SIG-M5 treated with dmso at 0.1 percent for 504 hours (cell line): ENCODE data around the gene FARSA.
A peak's percentile ranks its signal among the peaks of the same experiment; 100 is the strongest.
"Not testable (repeated sequence)": the region's sequence is repeated elsewhere in the genome, so short reads cannot be mapped to it uniquely, and the experiment has no call there.

Experiments used
- DNase-seq: peaks from one replicate; lab custom pipeline; 2025; ENCODE audit not compliant: unreplicated experiment; lab: John Stamatoyannopoulos, UW

The FARSA gene

DNA sequence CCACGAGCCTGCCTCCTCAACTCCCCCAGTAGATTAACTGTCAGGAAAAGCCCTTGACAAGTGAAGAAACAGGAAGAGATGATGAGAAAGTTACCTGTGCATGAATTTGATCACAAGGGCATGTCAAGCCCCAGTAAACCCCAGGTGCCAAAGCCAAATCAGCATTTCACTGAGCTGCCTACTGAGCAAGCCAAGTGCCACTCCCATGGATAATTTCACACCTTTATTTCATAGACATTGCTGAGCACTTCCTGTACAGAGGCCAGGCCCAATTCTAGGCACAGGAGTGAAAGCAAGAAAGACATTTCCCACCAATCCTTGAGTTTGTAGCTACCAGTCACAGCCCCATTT is 21.1 kb upstream of the FARSA start:
- no peak for DNase-seq

DNA sequence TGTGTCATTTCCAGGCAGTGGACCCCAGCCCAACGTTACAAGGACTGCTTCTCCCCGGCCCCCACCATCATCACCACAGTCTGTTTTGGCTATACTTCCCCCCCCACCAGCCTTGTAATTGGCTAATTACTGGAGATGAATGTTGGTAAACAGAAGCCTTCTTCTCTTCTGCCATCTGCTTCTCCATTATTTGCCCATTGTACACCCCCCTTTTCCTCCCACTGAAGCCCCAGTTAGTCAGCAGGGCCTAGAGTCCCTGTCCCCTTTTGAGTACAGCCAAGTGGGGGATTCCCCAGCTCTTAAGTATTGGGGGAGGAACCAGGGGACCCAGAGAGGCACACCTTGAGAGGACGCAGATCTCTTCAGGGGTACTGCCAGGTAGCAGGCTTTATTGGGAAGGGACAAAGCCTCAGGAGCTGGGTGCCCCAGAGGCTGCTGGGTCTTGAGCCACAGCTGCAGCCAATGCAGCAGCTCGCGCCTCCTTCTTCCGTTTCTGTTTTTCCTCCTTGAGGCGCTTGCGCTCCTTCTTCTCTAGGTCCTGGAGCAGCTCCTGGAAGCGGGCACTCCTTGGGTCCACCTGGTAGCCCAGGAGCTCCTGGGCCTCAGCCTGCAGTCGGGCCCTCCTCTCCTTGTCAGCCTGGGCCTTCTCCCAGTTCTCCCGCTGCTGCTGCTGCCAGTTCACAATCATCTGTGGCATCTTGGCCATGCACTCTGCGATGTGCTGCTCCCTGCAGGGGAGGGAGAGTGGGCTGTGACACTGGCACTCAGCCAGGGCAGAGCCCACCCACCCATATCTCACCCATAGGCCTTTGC is 20.5 kb upstream of the FARSA start:
- DNase-seq, result no peak

DNA sequence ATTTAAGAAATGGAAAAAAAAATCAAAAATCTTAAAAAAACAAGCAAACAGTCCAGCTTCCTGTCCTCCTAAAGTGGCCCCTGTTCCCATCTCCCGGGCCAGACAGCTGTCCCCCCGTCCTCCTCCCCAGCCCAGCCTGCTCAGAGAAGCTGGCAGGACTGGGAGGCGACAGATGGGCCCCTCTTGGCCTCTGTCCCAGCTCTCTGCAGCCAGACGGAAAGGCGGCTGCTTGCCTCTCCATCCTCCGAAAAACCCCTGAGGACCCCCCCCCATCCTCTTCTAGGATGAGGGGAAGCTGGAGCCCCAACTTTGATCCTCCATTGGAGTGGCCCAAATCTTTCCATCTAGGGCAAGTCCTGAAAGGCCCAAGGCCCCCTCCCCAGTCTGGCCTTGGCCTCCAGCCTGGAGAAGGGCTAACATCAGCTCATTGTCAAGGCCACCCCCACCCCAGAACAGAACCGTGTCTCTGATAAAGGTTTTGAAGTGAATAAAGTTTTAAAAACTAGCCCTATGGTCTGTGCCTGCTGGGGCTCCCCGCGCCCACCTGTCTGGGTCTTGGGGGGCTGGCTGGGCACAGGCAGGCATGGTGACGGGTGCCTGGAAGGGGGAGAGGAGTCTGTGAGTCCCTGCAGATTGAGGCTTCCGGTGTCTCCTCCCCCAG is 19.8 kb upstream of the FARSA start:
- no peak for DNase-seq

DNA sequence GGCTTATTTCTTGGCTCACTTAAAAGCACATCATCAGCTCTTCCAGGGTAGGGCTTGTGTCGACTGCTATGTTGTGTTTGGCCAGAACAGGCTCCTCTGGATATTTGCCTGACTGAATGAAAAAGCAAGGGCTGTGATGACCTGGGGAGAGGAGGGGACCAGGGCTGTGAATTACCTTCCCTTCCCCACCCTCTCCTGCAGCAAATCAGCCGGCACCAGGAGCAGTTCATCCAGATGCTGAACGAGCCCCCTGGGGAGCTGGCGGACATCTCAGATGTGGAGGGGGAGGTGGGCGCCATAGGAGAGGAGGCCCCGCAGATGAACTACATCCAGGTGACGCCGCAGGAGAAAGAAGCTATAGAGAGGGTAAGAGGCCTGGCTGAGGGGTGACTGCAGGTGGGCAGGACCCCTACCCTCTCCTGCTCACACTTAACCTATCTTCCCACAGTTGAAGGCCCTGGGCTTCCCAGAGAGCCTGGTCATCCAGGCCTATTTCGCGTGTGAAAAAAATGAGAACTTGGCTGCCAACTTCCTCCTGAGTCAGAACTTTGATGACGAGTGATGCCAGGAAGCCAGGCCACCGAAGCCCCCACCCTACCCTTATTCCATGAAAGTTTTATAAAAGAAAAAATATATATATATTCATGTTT is 19.1 kb upstream of the FARSA start:
- DNase-seq, result no peak

DNA sequence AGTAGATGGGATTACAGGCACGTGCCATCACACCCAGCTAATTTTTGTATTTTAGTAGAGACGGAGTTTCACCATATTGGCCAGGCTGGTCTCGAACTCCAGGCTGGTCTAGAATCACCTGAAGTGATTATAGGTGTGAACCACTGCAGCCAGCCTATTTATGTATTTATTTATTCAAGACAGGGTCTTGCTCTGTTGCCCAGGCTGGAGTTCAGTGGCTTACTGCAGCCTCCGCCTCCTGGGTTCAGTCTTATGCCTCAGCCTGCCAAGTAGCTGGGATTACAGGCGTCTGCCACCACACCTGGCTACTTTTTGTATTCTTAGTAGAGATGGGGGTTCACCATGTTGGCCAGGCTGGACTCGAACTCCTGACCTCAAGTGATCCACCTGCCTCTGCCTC is 18.5 kb upstream of the FARSA start:
- not testable (repeated sequence) for DNase-seq

DNA sequence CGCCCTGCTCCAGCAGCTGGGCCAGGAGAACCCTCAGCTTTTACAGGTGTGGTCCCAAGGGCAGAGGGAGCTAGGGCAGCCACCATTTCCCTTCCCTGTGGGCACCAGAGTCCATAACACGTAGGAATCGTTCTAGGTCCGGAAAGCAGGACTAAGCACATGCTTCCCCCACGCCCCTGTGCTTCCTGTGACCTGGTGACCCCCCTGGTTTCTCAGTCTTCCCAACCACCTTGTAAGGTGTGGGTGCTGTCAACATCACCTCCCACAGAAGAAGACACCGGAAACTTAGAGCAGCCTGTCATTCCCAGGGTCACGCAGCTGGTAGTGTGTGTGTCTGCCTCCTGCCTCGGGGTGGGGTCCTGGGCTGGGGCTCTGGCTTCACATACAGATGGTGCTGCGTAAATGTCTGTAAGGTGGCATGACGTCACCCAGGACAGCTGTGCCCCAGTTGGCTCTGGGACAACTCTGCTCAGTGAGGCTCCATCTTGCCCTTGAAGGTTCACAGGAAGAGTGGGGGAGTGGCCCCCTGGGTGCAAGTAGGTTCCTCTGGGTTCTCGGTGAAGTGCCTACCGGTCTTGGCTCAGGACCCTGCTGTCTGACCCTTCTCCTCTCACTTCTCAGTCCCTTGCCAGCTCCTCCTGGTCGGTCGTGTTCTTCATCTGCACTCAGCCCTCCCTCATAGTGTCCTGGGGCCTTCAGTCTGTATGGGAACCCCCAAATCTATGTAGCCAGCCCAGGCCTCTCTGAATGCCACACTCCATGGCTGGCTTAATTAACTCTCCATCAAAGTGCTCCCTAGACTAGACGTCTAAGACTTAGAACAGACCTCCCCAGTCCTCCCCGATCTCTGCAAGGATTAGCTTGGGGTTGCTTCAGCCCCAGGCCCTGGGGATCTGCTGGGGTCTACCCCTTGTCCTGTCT is 16.1 kb upstream of the FARSA start:
- DNase-seq, result no peak

DNA sequence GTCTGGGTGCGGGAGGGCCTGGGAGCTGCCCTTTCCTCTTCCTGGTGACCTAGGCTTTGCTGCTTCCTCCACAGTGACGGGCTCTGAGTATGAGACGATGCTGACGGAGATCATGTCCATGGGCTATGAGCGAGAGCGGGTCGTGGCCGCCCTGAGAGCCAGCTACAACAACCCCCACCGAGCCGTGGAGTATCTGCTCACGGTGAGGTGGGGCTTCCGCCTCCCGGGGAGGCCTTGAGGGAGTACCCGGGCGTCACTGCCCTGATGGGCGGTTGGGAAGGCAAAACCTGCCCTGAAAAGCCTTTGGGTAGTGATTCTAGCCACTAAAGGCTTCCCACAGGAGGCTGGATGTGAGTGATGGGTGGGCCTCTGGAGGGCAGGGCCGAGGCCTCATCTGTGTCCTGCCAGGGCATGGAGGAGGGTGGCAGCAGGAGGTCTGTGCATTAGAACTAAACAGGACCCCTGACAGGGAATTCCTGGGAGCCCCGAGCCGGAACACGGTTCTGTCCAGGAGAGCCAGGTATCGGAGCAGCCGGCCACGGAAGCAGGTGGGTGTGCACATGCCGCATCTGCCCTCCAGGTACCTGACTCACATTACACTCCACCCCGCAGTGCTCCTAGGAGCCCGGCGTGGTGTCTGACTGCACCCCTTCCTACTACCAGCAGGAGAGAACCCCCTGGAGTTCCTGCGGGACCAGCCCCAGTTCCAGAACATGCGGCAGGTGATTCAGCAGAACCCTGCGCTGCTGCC is 15.3 kb upstream of the FARSA start:
- DNase-seq, result no peak

DNA sequence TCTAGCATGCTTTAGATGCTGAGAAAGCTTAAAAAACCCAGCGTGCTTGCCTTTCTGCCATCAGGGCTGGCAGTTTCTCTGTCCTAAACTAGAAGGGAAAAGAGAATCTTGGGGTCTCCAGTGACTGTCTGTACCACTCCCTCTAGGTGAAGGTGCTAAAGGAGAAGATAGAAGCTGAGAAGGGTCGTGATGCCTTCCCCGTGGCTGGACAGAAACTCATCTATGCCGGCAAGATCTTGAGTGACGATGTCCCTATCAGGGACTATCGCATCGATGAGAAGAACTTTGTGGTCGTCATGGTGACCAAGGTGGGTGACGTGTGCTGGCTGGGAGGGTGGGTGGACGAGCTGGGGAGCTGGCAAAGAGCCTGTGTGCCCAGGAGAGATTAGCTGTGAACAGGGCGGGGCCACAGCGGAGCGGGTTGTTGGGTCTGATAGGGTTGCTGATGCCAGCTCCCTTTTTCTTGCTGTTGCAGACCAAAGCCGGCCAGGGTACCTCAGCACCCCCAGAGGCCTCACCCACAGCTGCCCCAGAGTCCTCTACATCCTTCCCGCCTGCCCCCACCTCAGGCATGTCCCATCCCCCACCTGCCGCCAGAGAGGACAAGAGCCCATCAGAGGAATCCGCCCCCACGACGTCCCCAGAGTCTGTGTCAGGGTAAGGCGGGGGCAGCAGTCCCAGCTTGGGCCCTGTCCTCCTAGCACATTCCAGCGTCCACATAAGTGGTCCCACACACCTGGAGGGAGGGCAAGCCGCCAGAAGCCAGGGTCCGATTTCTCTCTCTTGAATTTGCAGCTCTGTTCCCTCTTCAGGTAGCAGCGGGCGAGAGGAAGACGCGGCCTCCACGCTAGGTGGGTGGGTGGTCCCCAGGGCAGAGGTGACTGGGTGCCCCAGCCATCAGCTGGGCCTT is 14.4 kb upstream of the FARSA start:
- no peak for DNase-seq

DNA sequence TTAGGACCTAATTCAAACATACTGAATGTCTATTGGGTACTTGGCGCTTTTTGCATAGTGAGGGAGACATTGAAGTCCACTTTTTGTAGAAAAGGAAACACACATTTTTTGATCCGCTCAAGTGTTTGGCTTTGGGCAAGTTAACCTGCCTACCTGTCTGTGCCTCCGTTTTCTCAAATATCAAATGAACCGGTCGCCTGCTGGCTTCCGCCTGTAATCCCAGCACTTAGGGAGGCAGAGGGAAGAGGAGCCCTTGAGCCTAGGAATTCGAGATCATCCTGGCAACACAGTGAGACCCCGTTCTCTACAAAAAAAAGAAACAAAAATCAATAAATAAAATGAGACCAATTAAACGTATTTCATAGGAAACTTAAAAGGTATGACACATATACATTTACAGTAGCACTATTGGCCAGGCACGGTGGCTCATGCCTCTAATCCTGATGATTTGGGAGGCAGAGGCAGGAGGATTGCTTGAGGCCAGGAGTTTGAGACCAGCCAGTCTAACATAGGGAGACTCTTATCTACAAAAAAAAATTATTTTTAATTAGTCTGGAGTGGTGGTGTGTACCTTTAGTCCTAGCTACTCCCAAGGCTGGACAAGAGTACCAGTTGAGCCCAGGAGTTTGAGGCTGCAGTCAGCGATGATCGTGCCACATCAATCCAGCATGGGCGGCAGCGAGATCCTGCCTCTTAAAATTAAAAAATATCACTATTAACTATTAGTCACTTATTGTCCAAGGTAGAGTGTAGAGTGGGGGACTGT is 13.4 kb upstream of the FARSA start:
- DNase-seq, result no peak

DNA sequence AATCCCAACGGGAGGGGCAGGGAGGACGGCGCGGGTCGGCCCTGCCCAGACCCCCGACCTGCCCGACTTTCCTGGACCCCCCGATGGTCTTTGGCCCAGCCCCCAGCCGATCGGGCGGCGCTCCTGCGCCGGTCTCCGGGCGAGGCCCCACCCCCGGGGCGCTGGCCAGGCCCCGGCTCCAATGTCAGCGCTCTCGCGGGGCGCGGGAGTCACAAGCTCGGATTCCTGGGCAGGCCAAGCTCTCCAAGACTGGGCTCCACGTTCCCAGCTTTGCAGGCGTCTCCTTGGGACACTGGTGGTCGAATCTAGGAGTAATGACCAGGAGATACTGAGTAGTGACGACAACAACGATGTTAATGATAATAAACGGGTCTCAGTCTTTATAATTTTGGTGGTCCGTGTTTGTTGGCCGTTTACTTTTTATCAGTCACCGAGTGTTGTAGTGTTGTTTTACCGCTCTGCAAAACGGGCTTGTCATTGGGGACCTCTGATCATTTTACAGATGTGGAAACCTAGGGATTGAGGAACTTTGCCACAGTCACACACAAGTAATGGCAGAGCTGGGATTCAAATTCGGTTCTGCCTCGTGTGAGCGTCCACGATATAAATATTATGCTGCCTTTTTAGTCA is 12.7 kb upstream of the FARSA start:
- DNase-seq, result peak; percentile 65

DNA sequence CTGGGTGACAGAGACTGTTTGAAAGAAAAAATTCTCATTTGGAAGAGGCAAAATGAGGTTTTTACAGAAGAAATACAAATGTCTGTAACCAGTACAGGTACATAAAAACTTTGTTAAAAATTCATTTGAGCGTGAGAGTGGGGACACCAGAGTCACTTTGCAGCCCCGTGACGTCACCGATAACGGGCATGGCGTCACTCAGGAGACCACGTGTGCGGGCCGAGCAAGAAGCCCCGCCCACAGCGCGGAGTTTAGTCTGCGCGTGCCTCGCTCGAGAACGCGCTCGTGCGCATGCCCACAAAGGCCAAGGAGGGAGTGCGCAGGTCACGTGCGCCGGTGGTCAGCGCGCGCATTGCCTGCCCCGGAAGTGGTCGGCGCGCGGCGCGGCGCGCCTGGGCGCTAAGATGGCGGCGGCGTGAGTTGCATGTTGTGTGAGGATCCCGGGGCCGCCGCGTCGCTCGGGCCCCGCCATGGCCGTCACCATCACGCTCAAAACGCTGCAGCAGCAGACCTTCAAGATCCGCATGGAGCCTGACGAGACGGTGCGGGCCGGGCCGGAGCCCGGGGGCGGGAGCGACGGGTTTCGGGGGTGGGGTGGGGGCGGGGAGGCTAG is 12.1 kb upstream of the FARSA start, which contains the start of gene RAD23A:
TSS of gene RAD23A (plus strand) at position 384 of the 613 bp plus-strand sequence. CDS start at position 471, 87 bp downstream.
- DNase-seq, result peak; percentile 85

DNA sequence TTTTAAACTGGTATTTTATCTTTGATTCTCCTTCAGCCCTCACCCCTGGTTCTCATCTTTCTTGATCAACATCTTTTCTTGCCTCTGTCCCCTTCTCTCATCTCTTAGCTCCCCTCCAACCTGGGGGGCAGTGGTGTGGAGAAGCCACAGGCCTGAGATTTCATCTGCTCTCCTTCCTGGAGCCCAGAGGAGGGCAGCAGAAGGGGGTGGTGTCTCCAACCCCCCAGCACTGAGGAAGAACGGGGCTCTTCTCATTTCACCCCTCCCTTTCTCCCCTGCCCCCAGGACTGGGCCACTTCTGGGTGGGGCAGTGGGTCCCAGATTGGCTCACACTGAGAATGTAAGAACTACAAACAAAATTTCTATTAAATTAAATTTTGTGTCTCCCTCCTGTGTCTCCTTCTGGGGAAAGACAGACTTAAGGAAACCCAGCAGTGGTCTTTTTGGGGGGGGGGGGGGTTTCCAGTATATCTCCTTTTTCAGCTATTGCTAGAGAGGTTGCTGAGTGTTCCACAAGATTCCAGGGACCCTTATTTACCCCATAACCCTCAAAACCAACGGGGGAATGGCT is 10.7 kb upstream of the FARSA start:
- DNase-seq, result no peak

DNA sequence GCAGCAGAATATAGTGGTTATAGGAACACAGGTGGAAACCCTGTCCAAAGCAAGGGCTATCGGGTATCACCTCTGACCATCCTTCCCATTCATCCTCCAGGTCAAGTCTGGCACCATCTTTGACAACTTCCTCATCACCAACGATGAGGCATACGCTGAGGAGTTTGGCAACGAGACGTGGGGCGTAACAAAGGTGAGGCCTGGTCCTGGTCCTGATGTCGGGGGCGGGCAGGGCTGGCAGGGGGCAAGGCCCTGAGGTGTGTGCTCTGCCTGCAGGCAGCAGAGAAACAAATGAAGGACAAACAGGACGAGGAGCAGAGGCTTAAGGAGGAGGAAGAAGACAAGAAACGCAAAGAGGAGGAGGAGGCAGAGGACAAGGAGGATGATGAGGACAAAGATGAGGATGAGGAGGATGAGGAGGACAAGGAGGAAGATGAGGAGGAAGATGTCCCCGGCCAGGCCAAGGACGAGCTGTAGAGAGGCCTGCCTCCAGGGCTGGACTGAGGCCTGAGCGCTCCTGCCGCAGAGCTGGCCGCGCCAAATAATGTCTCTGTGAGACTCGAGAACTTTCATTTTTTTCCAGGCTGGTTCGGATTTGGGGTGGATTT is 10.0 kb upstream of the FARSA start:
- DNase-seq, result no peak

DNA sequence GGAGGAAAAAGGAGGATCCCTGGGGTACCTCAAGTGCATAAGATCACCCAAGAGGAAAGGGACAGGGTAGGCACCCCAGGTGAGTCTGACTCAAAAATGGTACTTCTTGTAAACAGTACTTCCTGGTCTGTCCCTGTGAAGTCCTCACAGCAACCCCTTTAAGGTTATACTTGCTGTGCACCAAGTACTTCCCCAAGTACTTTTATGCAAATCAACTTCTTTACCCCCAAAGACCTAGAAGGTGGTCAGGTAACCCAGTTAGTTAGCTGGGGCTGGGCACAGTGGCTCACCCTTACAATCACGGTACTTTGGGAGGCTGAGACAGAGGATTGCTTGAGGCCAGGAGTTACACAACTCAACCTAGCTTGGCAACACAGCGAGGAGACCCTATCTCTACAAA is 7.4 kb upstream of the FARSA start:
- no peak for DNase-seq

DNA sequence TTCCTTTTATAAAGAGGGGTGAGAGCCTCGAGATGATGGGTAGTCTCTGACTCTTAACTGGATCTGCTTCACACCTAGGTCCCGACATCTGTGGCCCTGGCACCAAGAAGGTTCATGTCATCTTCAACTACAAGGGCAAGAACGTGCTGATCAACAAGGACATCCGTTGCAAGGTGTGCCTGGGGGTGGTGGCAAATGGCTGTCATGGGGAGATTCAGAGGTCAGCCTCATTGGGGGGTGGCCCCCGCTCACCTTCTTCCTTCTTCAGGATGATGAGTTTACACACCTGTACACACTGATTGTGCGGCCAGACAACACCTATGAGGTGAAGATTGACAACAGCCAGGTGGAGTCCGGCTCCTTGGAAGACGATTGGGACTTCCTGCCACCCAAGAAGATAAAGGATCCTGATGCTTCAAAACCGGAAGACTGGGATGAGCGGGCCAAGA is 6.5 kb upstream of the FARSA start:
- DNase-seq, result no peak

DNA sequence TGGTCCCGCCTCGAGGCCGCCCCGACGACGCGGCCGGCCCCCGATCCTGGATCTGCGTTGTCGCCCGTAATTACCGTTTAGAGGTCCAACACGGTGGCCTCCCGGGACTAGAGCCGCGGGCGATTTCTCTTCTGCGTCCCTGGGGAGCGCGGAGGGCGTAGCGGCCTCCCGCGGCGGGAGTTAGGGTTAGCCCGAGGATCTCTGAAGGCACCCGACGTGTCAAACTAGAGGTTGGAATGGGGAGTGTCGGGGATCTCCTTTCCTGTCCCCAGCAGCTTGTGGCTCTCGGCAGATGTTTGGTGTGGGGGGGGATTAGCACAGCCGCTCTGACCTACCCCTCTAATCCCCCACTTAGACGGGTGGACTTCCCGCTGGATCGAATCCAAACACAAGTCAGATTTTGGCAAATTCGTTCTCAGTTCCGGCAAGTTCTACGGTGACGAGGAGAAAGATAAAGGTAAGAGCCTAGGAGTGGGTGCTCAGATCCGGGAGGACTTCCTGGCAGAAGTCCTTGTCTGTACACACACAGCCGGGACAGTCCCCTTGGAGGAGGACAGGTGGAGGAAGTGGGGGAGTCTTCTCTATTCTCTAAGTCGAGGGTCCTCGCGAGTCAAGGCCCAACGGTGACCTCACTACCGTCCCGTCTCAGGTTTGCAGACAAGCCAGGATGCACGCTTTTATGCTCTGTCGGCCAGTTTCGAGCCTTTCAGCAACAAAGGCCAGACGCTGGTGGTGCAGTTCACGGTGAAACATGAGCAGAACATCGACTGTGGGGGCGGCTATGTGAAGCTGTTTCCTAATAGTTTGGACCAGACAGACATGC is 5.5 kb upstream of the FARSA start:
- peak; percentile 56 for DNase-seq
